PC-9 (cell line): Measurements from ENCODE around the gene VSIG10. TPM values are rescaled to one million over a fixed set of nuclear protein-coding genes. Genes with fewer than 3 reads are reported as not detected.

Experiments used
- BruUV-seq: library from RNA; stranded (reverse); fragments of 400-500 nt; replicated peaks from 2 replicates; lab custom pipeline; 2021; lab: Mats Ljungman, UMichigan
- CTCF ChIA-PET: fragments of 300-600 bp; sonication (Branson Sonifier 250); formaldehyde crosslinking; loops from one replicate; lab custom pipeline; 2022; ENCODE audit warnings: antibody characterized with exemption; lab: Charles Lee
- POLR2A ChIA-PET: fragments of 300-600 bp; sonication (Branson Sonifier 250); formaldehyde crosslinking; loops from one replicate; lab custom pipeline; 2022; ENCODE audit warnings: antibody characterized with exemption; ENCODE audit not compliant: unreplicated experiment; lab: Charles Lee
- DNase-seq, 2 experiments: peaks; one replicate each; pipeline versions ENCODE4 v3.0.0 to v3.0.0-alpha.2; 2015 to 2022; ENCODE audit warnings: mixed read lengths in 1 of 2
- H2AFZ ChIP-seq: fragments of 200-600 bp; sonication (generic); 2 replicates; pipeline ENCODE4 v1.8.1; 2017; ENCODE audit warnings: antibody characterized with exemption
- H3F3A ChIP-seq: fragments of 200-600 bp; sonication (generic); 2 replicates; pipeline ENCODE4 v1.8.1; 2017; ENCODE audit warnings: antibody characterized with exemption, mild to moderate bottlenecking, low read depth; ENCODE audit not compliant: insufficient read depth
- H3K27ac ChIP-seq: fragments of 200-600 bp; sonication (generic); 2 replicates; pipeline ENCODE4 v1.6.1; 2016; ENCODE audit warnings: mixed run types
- H3K27me3 ChIP-seq: fragments of 200-600 bp; sonication (generic); 2 replicates; pipeline ENCODE4 v1.6.1; 2016; ENCODE audit warnings: low read depth, mixed run types; ENCODE audit not compliant: insufficient read depth
- H3K36me3 ChIP-seq: fragments of 200-600 bp; sonication (generic); 2 replicates; pipeline ENCODE4 v1.6.1; 2016; ENCODE audit warnings: low read depth, mixed run types
- H3K4me1 ChIP-seq: fragments of 200-600 bp; sonication (generic); replicated peaks from 2 replicates; pipeline ENCODE4 v1.6.1; 2016; ENCODE audit warnings: mixed run types; ENCODE audit not compliant: insufficient read depth
- H3K4me2 ChIP-seq: fragments of 200-600 bp; sonication (generic); 2 replicates; pipeline ENCODE4 v1.6.1; 2017; ENCODE audit warnings: mixed run types
- H3K4me3 ChIP-seq: fragments of 200-600 bp; sonication (generic); 2 replicates; pipeline ENCODE4 v1.6.1; 2016; ENCODE audit warnings: mixed run types
- H3K79me2 ChIP-seq: fragments of 200-600 bp; sonication (generic); 2 replicates; pipeline ENCODE4 v1.6.1; 2017; ENCODE audit warnings: low read depth, mixed run types
- H3K9me2 ChIP-seq: fragments of 200-600 bp; sonication (generic); 2 replicates; pipeline ENCODE4 v1.8.1; 2017; ENCODE audit warnings: mild to moderate bottlenecking; ENCODE audit not compliant: insufficient read depth
- H3K9me3 ChIP-seq: fragments of 200-600 bp; sonication (generic); 2 replicates; pipeline ENCODE4 v1.8.1; 2016; ENCODE audit warnings: low read depth; ENCODE audit not compliant: insufficient read depth
- H4K20me1 ChIP-seq: fragments of 200-600 bp; sonication (generic); 2 replicates; pipeline ENCODE4 v1.8.1; 2017; ENCODE audit not compliant: insufficient read depth
- EZH2 ChIP-seq: fragments of 200-600 bp; sonication (generic); IDR thresholded peaks from 2 replicates; pipeline ENCODE4 v1.8.0; 2017; ENCODE audit warnings: antibody characterized with exemption, low read depth
- intact Hi-C: fragments of 100-400 bp; cut with micrococcal nuclease; formaldehyde crosslinking; loops from one replicate; pipeline ENCODE4 v1.10.0; 2022; ENCODE audit not compliant: unreplicated experiment
- total RNA-seq: library from RNA; stranded (reverse); gene quantifications from 2 replicates; pipeline ENCODE4 v1.2.3, GENCODE V29; 2021
- TF ChIP-seq, protein P1 (sequence below): fragments of 200-600 bp; sonication (generic); conservative IDR thresholded peaks from 2 replicates; pipeline ENCODE4 v1.6.1; 2017; ENCODE audit warnings: mixed run types, antibody characterized with exemption, mild to moderate bottlenecking, moderate library complexity

Gene VSIG10
- total RNA-seq, 1 experiment from 2014 or later, result 45.7 TPM

DNA sequence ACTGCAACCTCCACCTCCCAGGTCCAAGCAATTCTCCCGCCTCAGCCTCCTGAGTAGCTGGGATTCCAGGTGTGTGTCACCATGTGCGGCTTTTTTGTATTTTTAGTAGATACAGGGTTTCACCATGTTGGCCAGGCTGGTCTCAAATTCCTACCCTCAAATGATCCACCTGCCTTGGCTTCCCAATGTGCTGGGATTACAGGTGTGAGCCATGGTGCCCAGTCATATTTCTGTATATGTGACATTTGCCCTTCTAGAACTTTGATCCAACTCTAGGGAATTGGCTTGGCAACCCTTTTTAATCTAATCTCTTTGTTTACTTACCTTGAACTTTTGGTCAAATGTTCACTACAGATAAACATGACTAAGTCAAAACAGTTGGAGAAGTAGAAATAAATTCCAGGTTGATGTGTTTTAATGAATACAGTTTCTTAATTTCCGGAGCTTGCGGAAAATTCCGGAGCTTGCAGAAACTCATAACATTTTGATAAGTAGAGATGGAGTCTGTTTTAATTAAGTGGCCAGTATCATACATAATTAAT is 20.6 kb upstream of the VSIG10 start:
- Histone ChIP-seq H3K4me2 (no peak overlapping the region), H3K9me3 (no peaks in the 10 kb centered on the region), H3K4me1 (no peaks in the 10 kb centered on the region), H3F3A (peaks cover 4% of the 10 kb centered on the region; the same call in 1 of the 2 replicates), H2AFZ (no peak overlapping the region), H4K20me1 (no peaks in the 10 kb centered on the region), H3K79me2 (no peaks in the 10 kb centered on the region), H3K36me3 (no peaks in the 10 kb centered on the region), H3K9me2 (no peaks in the 10 kb centered on the region), H3K27ac (no peak overlapping the region), H3K4me3 (no peak overlapping the region), H3K27me3 (no peaks in the 10 kb centered on the region)
- no peak for DNase-seq
- intact Hi-C loops, result loop anchor here (5.0 kb wide), 1 partner anchor 58 kb away; no protein-coding TSS in a partner anchor
- POLR2A ChIA-PET, result interaction anchor here (0.6 kb wide), 1 partner anchor 246 kb away, joined by 4 read pairs; no protein-coding TSS in a partner anchor
- TF ChIP-seq, protein P1, sequence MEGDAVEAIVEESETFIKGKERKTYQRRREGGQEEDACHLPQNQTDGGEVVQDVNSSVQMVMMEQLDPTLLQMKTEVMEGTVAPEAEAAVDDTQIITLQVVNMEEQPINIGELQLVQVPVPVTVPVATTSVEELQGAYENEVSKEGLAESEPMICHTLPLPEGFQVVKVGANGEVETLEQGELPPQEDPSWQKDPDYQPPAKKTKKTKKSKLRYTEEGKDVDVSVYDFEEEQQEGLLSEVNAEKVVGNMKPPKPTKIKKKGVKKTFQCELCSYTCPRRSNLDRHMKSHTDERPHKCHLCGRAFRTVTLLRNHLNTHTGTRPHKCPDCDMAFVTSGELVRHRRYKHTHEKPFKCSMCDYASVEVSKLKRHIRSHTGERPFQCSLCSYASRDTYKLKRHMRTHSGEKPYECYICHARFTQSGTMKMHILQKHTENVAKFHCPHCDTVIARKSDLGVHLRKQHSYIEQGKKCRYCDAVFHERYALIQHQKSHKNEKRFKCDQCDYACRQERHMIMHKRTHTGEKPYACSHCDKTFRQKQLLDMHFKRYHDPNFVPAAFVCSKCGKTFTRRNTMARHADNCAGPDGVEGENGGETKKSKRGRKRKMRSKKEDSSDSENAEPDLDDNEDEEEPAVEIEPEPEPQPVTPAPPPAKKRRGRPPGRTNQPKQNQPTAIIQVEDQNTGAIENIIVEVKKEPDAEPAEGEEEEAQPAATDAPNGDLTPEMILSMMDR, result no peak
- no peak for TF ChIP-seq EZH2
- BruUV-seq, result no TSS peak
- CTCF ChIA-PET, result interaction anchor here (0.6 kb wide), 1 partner anchor 193 kb away, joined by 5 read pairs; no protein-coding TSS in a partner anchor

DNA sequence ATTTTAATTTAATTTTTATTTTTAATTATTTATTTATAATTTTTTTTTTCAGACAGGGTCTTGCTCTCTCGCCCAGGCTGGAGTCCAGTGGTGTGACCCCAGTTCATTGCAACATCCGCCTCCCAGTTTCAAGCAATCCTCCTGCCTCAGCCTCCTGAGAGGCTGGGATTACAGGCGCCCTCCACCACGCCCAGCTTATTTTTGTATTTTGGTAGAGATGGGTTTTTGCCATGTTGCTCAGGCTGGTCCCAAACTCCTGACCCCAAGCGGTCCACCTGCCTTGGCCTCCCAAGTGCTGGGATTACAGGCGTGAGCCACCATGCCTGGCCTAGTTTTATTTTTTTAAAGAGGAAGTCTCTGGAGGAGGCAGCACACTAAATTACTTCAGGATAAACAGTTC is 18.5 kb upstream of the VSIG10 start:
- POLR2A ChIA-PET, result no interaction called here

DNA sequence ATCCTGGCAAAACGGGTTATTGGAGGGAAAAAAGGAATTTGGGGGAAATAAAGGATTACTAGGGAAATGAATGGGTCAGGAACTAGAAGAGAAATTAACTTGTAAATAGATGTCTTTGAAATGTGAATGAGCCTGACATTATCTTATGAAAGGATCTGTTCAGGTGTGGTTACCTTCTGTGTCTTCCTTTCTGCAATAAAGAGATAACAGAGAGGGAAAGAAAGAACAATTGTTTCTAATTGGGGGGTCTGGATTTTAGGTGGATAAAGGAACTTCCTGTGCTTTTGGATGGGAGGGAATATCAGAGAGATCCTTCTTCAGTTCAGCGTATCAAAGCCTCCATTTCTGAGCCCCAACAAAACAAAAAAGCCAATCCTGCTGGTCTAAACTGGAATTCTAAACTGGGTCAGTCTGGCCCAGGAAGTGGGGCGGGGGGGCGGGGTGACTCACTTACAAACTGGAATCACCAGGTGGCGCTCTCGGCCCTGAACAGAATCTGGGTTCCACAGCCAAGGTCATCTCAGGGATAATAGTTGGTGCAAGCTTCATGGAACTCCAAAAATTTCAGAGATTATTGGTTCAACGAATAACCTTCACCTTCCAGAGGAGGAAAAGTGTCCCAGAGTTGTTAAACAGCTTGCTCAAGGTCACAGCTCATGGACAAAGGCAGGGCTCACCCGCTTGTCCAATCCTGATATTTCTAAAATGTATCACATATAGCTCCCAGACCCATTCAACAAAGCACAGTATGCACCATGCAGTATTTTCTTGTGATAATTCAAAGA is 17.0 kb upstream of the VSIG10 start:
- no peak overlapping the region for H3K27ac ChIP-seq

More for the DNA sequence above, 18.5 kb upstream of the VSIG10 start:
- no peak overlapping the region for H2AFZ ChIP-seq
- no peaks in the 10 kb centered on the region for H3K27me3 ChIP-seq
- no peaks in the 10 kb centered on the region for H4K20me1 ChIP-seq
- TF ChIP-seq, protein P1, result no peak
- no peak for TF ChIP-seq EZH2
- no peak overlapping the region for H3K4me3 ChIP-seq
- no peaks in the 10 kb centered on the region for H3K9me3 ChIP-seq
- no peak overlapping the region for H3K27ac ChIP-seq
- H3K36me3 ChIP-seq, result no peaks in the 10 kb centered on the region
- no peak overlapping the region for H3K4me2 ChIP-seq
- H3K9me2 ChIP-seq, result no peaks in the 10 kb centered on the region
- CTCF ChIA-PET, result no interaction called here
- no peaks in the 10 kb centered on the region for H3K4me1 ChIP-seq
- H3F3A ChIP-seq, result peaks cover 4% of the 10 kb centered on the region; the same call in 1 of the 2 replicates
- H3K79me2 ChIP-seq, result no peaks in the 10 kb centered on the region
- DNase-seq, result no peak
- intact Hi-C loops, result loop anchor here (5.0 kb wide), 1 partner anchor 60 kb away; no protein-coding TSS in a partner anchor
- BruUV-seq, result no TSS peak

More for the DNA sequence above, 17.0 kb upstream of the VSIG10 start:
- H3K9me2 ChIP-seq, result no peaks in the 10 kb centered on the region
- no peak overlapping the region for H2AFZ ChIP-seq
- DNase-seq, result peak in 1 of 2 experiments; percentile 51
- no peak overlapping the region for H3K4me2 ChIP-seq
- no peaks in the 10 kb centered on the region for H4K20me1 ChIP-seq
- ChIA-PET CTCF (interaction anchor here (0.7 to 1.2 kb wide), 4 partner anchors 15 to 255 kb away, joined by 3 to 9 read pairs (median 4); partner anchors contain the start of gene PEBP1), POLR2A (interaction anchor here (0.6 kb wide), 1 partner anchor 33 kb away, joined by 22 read pairs; no protein-coding TSS in a partner anchor)
- TF ChIP-seq, protein P1, result peak; percentile 67
- TF ChIP-seq EZH2, result no peak
- intact Hi-C loops, result loop anchor here (1.0 to 5.0 kb wide), 3 partner anchors 62 to 256 kb away; partner anchors contain the start of genes SUDS3 and TAOK3
- no peaks in the 10 kb centered on the region for H3K4me1 ChIP-seq
- no peaks in the 10 kb centered on the region for H3K36me3 ChIP-seq
- no peak overlapping the region for H3K4me3 ChIP-seq
- no peaks in the 10 kb centered on the region for H3K9me3 ChIP-seq
- no TSS peak for BruUV-seq
- H3K27me3 ChIP-seq, result no peaks in the 10 kb centered on the region
- H3K79me2 ChIP-seq, result no peaks in the 10 kb centered on the region
- peaks cover 4% of the 10 kb centered on the region; the same call in 1 of the 2 replicates for H3F3A ChIP-seq
